GM10847 (cell line): ENCODE measurements around the gene NUDT4.

Source experiments
- POLR2A ChIP-seq: IDR thresholded peaks from 2 replicates; pipeline ENCODE4 v1.6.1; 2011; ENCODE audit not compliant: insufficient read length; ENCODE audit errors: extremely low read depth

The NUDT4 gene

GRCh38 chr12:93407054-93407962 lies 29.6 kb downstream of the NUDT4 start:
- no peak for TF ChIP-seq POLR2A

GRCh38 chr12:93407963-93408283 lies 30.2 kb downstream of the NUDT4 start:
- TF ChIP-seq POLR2A, result no peak

GRCh38 chr12:93408813-93409212 lies 31.1 kb downstream of the NUDT4 start:
- no peak for TF ChIP-seq POLR2A

DNA sequence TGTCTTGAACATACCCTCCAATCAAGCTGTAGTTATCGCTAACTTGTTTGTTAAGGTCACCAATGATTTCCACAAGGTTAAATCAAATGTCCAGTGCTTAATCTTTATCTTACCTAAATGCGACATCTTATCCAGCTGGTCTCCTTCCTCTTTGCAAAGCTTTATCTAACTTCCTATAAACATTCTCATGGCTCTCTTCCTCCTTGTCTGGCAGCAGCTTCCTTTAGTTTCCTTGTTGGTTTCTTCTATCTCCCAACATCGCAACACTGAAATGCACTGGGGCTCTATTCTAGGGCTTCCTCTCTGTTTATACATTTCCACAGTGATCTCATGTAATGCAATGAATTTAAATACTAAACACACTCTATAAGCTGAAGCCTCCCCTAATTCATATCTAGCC lies 35.3 kb downstream of the NUDT4 start:
- no peak for TF ChIP-seq POLR2A

- no peak for TF ChIP-seq POLR2A
Observed at GRCh38 chr12:93415723-93416464, 38.2 kb downstream of the NUDT4 start.

DNA sequence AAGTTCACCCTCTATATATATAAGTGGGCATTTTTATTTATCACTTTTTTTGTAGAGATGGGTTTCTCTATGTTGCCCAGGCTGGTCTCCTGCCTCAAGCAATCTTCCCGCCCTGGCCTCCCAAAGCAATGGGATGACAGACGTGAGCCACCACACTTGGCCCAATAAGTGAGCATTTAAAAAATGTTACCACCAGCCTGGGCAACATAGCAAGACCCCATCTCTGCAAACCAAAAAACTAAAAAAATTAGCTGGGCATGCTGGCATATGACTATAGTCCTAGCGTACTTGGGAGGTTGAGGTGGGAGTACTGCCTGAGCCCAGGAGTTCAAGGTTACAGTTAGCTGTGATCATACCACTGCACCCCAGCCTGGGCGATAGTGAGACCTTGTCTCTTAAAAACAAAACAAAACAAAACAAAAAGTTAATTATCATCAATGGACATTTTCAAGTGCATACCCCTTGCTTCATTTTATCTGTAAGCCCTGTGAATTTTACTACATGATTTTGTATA lies 40.3 kb downstream of the NUDT4 start:
- TF ChIP-seq POLR2A, result no peak

GRCh38 chr12:93419388-93420034 lies 41.8 kb downstream of the NUDT4 start:
- no peak for TF ChIP-seq POLR2A

DNA sequence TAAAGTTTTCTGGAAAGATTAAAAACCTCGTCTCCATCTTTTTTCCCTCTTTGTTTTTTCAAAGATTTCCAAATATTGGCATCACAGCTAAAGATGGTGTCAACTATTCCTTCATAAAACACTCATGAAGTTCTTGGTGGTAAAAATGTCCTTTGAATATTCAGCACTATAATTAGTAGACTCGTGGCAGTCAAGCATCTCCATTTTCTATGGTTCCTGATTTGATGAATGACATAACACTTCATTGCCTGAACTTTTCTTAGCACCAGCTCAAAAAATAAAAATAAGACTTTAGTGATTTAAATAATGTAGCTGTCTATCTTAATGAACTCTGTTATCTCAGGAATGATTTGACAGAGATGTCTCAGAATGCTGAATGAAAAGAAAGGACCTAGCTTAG lies 44.3 kb downstream of the NUDT4 start:
- TF ChIP-seq POLR2A, result no peak

DNA sequence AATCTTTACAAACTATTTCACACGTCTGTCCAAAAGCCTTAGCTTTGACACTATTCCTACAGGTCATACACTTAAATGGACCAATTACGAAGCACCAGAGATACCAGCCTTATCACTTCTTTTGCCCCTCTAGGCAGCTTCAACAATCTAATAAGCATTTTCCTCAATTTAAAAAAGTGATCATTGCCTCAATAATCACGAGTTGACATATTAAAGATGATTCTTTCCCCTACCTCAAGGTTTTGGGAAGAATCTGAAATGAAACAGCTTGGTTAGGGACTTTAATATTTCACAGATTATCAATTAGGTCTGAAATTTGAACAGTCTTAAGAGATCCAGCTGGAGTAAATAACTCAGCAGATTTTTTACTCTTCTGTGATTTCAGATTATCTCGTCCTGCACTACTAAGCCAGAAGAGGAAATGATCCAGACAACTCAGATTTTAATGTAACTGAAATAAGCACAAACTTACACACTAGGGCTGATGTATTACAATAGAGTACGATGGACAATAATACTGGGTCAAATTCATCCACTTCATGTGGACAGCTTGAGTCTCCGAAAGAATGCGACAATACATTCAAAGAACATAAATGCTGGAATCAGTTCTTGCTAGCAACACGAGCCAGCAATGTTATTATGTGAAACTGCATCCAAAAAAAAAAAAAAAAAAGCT lies 48.1 kb downstream of the NUDT4 start:
- TF ChIP-seq POLR2A, result no peak

- TF ChIP-seq POLR2A, result no peak
Observed at GRCh38 chr12:93426412-93426805, 48.7 kb downstream of the NUDT4 start.

GRCh38 chr12:93427779-93428564 lies 50.2 kb downstream of the NUDT4 start:
- TF ChIP-seq POLR2A, result no peak

- TF ChIP-seq POLR2A, result no peak
Observed at GRCh38 chr12:93429448-93429847, 51.7 kb downstream of the NUDT4 start.

GRCh38 chr12:93429852-93430251 lies 52.1 kb downstream of the NUDT4 start:
- TF ChIP-seq POLR2A, result no peak

- no peak for TF ChIP-seq POLR2A
Observed at GRCh38 chr12:93430280-93430679, 52.6 kb downstream of the NUDT4 start.

- TF ChIP-seq POLR2A, result no peak
Observed at GRCh38 chr12:93434256-93434865, 56.6 kb downstream of the NUDT4 start.
